Neural progenitor cell (in vitro differentiated cells): ENCODE measurements around the gene PRR23E.

Experiments
- CTCF ChIP-seq: fragments of 200-600 bp; sonication (generic); IDR thresholded peaks from 2 replicates; pipeline ENCODE4 v1.5.1; 2017; ENCODE audit warnings: antibody characterized with exemption, mild to moderate bottlenecking
- EZH2 ChIP-seq: fragments of 200-600 bp; sonication (generic); IDR thresholded peaks from 2 replicates; pipeline ENCODE4 v1.6.1; 2017; ENCODE audit warnings: antibody characterized with exemption, mild to moderate bottlenecking, moderate library complexity

GRCh38 chr3:127208483-127209100 is 15.7 kb downstream of the PRR23E start:
- TF ChIP-seq CTCF (no peak), EZH2 (no peak)
